Motor neuron (in vitro differentiated cells): ENCODE measurements around the gene KCTD20. TPM values are rescaled to one million over a fixed set of nuclear protein-coding genes. Genes with fewer than 3 reads are reported as not detected.
A peak's percentile ranks its signal among the peaks of the same experiment; 100 is the strongest.

ENCODE experiments used
- ATAC-seq, 8 experiments: fragments of 200-7000 bp; cut with Tn5 transposase; replicated peaks in 6 of 8; 2 replicates each; pipeline ENCODE4 v1.8.0; 2021; ENCODE audit warnings: mild to moderate bottlenecking in 8 of 8, moderate library complexity in 8 of 8
- H3K27ac ChIP-seq, 2 donors: fragments of 250-450 bp; sonication (Bioruptor Pico); 2 replicates each; pipeline ENCODE4 v1.9.0; 2021; ENCODE audit warnings: antibody characterized with exemption in 2 of 2, mild to moderate bottlenecking in 2 of 2, moderate library complexity in 1 of 2
- H3K4me1 ChIP-seq, 2 donors: fragments of 250-450 bp; sonication (Bioruptor Pico); replicated peaks in 1 of 2; 2 replicates each; pipeline ENCODE4 v1.6.1; 2021; ENCODE audit warnings: antibody characterized with exemption in 2 of 2, mild to moderate bottlenecking in 2 of 2, moderate library complexity in 1 of 2
- H3K4me3 ChIP-seq, 5 donors: fragments of 250-450 bp; sonication (Bioruptor Pico); 2 replicates each; pipeline ENCODE4 v1.9.0; 2021; ENCODE audit warnings: antibody characterized with exemption in 5 of 5, mild to moderate bottlenecking in 5 of 5, moderate library complexity in 4 of 5
- WGBS, 10 experiments: fragments of 450-650 bp; shearing (Covaris generic); methylation state at CpG; one replicate each; pipeline ENCODE4 v1.0.0; 2022; 5-methylcytosine and 5-hydroxymethylcytosine counted together
- in situ Hi-C, 9 experiments: fragments of 400-800 bp; cut with MboI; loops; one replicate each; pipeline ENCODE4 v1.15.0; 2021; ENCODE audit warnings: low sequenced_read_pairs in 9 of 9, low pct_unique_long_range_greater_than_20kb in 2 of 9; ENCODE audit not compliant: unreplicated experiment in 9 of 9
- total RNA-seq, 8 experiments: library from RNA; unstranded; fragments of 300-600 nt; gene quantifications; 2 replicates each; pipeline versions ENCODE4 v1.2.3 to v1.2.4, GENCODE V29; 2022

Gene KCTD20
- total RNA-seq, 8 experiments from 2014 or later = 27.8 to 68.1 (median 37.1) TPM

DNA sequence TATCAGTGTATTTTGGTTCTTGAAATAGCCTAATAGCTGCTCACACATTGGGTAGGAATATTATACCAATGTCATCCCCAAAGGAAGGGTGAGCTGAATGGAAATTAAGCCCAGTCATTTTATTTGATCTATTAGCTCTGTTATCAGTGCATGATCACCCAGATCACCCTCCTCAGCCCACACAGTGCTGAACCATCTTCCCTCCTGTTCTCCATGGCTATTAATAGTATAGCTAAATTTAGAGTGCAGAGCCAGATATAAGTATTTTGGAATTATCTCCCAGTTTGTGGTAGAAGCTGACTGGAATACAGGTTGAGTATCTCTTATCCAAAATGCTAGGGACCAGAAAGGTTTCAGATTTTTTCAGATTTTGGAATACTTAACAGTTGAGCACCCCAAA is 45.4 kb downstream of the KCTD20 start:
- Histone ChIP-seq H3K27ac (no peak overlapping the region), H3K4me3 (no peak overlapping the region), H3K4me1 (peaks cover 0 to 13% of the 10 kb centered on the region in 2 donors)
- no peak for ATAC-seq
- in situ Hi-C loops = no loop called here

DNA sequence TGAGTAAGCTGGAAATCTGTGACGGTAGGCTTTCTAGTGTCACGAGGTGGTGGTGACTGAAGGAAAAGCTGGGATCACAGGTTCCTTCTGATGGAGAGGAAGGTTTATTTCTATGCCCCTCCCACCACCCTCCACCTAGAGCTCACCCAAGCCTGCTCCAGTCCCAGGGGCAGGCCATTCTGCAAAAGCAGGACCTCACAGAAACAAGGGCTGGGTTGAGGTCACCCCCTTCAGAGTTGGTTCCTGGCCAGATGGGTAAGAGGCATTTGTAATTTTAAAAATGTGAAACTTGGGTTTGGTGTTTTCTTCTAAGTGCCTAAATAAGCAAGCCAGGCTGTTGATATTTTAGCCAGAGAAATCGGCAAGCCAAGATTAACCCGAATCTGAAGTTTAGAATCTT is 46.6 kb downstream of the KCTD20 start:
- in situ Hi-C loops = no loop called here
- no peak overlapping the region for H3K4me3 ChIP-seq
- H3K27ac ChIP-seq = no peak overlapping the region
- ATAC-seq = no peak
- peaks cover 2 to 24% of the 10 kb centered on the region in 2 donors for H3K4me1 ChIP-seq
- 62 to 100% (median 97%) methylated on average over 1 to 4 of the region's 4 CpGs; no CpG with 5 or more reads in 2 of the 10 experiments for WGBS, 10 experiments

DNA sequence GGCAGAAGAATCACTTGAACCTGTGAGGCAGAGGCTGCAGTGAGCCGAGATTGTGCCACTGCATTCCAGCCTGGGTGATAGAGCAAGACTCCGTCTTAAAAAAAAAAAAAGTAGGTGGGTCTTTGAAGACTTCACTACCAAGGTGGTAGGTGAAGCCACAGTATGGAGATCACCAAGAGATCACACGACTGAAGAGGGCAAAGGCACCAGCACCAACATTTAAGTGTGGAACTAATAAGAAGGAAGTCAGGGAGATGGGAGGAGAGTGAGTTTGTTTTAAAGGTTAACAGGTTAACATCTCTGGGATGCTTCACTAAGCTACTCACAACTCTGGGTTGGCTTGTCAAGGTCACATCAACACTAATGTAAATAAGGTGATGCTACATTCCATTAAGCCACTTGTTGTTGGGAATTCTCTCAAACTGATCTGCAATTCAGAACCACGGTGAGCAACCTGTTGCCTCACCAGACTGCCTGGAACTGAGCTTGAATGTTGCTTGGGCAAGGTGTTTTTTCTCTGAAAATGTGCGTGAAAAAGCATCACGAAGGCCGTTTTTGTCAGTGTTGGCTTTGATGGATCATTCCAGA is 48.7 kb downstream of the KCTD20 start:
- ATAC-seq = peak in 1 of 8 experiments; percentile 25
- Histone ChIP-seq H3K4me1 (peaks cover 3 to 25% of the 10 kb centered on the region in 2 donors), H3K4me3 (no peak overlapping the region), H3K27ac (no peak overlapping the region)
- 34 to 100% (median 91%) methylated on average over 1 to 5 of the region's 7 CpGs; no CpG with 5 or more reads in 2 of the 10 experiments for WGBS, 10 experiments
- in situ Hi-C loops = no loop called here

DNA sequence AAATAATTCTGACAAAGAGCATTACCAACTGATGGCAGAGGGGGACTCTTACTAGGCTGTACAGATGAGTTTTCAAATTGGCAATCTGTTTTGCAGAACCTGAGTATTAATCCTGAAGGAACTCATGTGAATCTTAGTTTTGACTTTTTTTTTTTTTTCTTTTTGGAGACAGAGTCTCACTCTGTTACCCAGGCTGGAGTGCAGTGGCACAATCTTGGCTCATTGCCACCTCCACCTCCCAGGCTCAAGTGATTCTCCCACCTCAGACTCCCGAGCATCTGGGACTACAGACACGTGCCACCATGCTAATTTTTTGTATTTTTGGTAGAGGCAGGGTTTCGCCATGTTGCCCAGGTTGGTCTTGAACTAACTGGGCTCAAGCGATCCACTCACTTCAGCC is 49.3 kb downstream of the KCTD20 start:
- peaks cover 3 to 25% of the 10 kb centered on the region in 2 donors for H3K4me1 ChIP-seq
- no peak overlapping the region for H3K27ac ChIP-seq
- no peak overlapping the region for H3K4me3 ChIP-seq
- in situ Hi-C loops = no loop called here
- 90 to 100% (median 96%) methylated on average over 1 to 4 of the region's 4 CpGs; no CpG with 5 or more reads in 5 of the 10 experiments for WGBS, 10 experiments
- no peak for ATAC-seq

DNA sequence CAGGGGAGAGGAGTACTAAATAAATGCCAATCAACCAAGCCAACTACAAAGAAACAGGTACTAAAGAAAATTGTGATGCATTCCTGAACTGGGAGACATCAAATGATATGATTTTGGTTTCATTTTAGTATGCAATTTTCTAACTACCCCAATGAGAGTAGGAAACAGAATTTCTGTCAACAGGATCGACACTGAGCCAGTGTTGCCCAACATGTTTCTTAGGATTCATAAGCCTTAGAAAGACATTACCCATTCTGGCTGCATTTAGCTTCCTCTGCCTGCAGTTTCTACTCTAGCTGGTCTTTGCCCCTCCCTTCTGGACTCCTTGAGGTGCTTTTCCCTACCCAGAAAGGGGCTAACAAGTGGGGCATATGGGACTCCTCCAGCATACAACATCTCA is 49.8 kb downstream of the KCTD20 start:
- no peak for ATAC-seq
- Histone ChIP-seq H3K27ac (no peak overlapping the region), H3K4me3 (no peak overlapping the region), H3K4me1 (peaks cover 3 to 25% of the 10 kb centered on the region in 2 donors)
- in situ Hi-C loops = no loop called here
- 43 to 100% (median 100%) methylated on average over 1 of the region's 1 CpG; no CpG with 5 or more reads in 2 of the 10 experiments for WGBS, 10 experiments

DNA sequence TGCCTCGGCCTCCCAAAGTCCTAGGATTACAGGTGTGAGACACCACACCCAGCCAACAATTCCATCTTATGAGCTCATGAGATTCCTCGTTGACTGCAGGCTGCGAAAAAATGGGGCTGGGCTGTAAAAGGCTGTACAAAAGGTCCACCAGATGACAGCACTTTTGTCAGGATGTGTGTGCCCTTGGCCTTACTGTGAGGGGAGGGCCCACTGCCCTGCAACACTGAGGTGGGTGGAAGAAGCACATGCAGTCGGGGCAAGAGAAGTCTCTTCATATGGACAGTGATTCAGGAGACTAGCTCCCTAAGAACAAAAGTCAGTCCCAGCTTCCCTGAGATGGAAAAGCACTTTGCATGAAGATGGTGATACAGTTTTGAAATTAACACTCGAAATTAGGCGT is 50.5 kb downstream of the KCTD20 start:
- Histone ChIP-seq H3K27ac (no peak overlapping the region), H3K4me3 (no peak overlapping the region), H3K4me1 (peaks cover 3 to 25% of the 10 kb centered on the region in 2 donors)
- in situ Hi-C loops = no loop called here
- ATAC-seq = peak in 5 of 8 experiments; percentile 8 to 67 (median 48)
- 48 to 100% (median 74%) methylated on average over 1 to 5 of the region's 6 CpGs; no CpG with 5 or more reads in 3 of the 10 experiments for WGBS, 10 experiments

DNA sequence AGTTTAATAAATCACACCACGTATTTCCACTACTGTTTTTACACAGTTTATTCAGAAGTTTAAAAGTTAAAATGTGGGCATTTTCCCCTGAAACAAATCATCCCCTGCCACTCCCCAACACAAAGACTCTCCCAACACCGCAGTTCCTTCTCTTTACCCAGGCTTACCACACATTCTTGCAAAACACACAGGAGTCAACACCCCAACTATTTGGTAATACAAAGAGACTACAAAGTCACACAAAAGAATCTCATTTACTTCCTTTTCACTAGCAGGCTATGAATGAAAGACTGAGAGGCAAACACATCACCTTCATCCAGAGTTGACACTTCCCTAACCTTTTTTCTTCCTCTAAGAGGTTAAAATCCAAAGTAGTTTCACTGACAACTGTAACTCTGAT is 51.1 kb downstream of the KCTD20 start:
- WGBS, 10 experiments = 17 to 92% (median 50%) methylated on average over 1 to 2 of the region's 2 CpGs; no CpG with 5 or more reads in 2 of the 10 experiments
- H3K4me3 ChIP-seq = no peak overlapping the region
- H3K4me1 ChIP-seq = peaks cover 3 to 25% of the 10 kb centered on the region in 2 donors
- in situ Hi-C loops = no loop called here
- H3K27ac ChIP-seq = no peak overlapping the region
- peak in 5 of 8 experiments; percentile 38 to 73 (median 48) for ATAC-seq

DNA sequence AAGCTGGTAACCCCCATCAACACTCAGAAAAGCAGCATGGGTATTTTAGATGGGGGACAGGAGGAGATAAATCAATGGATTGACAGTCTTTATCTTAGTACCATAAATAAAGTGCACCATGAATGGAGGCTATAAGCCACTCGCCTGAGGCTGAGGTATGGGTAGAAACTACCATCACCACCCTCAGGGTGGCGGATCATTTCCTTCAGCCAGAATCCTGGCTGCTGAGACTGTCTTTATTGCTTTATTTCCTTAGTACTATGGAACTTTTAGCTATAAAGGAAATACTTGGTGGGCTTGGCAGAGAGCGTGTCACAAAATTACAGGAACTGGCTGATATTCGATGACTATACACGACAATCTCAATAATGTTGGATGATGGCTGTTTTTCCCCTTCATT is 52.3 kb downstream of the KCTD20 start:
- no peak overlapping the region for H3K27ac ChIP-seq
- no peak overlapping the region for H3K4me3 ChIP-seq
- H3K4me1 ChIP-seq = peaks cover 3 to 25% of the 10 kb centered on the region in 2 donors
- no peak for ATAC-seq
- in situ Hi-C loops = no loop called here
- 89 to 100% (median 97%) methylated on average over 3 to 5 of the region's 5 CpGs; no CpG with 5 or more reads in 4 of the 10 experiments for WGBS, 10 experiments

DNA sequence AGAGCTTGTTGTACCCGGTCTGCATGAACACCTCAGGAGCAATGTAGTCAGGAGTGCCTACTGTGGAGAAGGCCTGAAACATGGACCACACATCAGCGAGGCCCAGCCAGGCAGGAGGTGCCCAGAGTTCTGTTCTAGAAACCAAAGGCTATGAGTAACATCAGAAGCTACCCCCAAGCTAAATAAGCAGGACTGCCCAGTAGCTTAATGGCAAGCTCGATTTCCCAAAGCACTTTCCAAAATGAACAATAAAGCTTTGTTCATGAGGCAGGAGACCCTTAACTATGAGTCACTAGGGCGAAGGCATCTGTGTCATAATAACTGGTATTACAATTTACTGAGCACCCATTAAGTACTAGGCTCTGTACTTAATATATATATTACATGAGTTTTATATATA is 57.1 kb downstream of the KCTD20 start:
- in situ Hi-C loops = no loop called here
- Histone ChIP-seq H3K4me3 (no peak overlapping the region), H3K4me1 (no peaks in the 10 kb centered on the region), H3K27ac (no peak overlapping the region)
- WGBS, 10 experiments = 80 to 100% (median 90%) methylated on average over 1 to 4 of the region's 4 CpGs; no CpG with 5 or more reads in 1 of the 10 experiments
- no peak for ATAC-seq

DNA sequence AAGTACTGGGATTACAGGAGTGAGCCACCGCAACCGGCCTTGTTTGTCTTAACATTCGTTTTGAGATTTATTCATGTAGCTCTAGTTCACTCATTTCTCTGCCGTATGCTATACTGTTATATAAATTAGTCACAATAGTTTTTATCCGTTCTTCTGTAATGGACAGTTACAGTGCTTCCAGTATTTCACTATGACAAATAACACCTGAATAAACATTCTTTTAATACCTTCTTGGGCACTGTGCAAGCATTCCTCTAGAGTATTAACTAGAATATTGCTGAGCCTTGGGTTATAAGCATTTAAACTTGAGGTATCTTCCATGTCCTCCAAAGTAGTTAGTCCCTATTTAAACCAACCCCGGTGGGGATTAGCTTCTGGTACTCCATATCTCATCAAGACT is 58.9 kb downstream of the KCTD20 start:
- 64 to 100% (median 98%) methylated on average over 1 to 6 of the region's 6 CpGs for WGBS, 10 experiments
- Histone ChIP-seq H3K27ac (no peak overlapping the region), H3K4me3 (no peak overlapping the region), H3K4me1 (no peaks in the 10 kb centered on the region)
- ATAC-seq = peak in 1 of 8 experiments; percentile 63
- in situ Hi-C loops = no loop called here

DNA sequence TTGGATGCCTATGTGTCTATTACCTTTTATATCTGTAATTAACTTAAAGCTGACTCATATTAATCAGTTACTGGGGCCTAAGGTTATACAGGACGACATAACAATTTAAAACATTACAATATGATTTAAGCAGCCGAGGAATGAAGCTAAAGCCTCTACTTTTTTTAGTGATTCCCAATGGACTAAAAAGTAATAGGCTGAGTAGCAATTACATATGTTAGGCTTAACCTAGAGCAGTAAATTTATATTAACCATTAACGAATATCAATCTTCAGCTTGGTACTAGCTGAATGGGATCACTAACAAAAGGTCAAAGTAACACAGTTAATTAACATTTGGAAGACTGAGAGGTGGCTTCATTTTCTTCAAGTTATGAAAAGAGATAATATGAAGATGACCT is 61.4 kb downstream of the KCTD20 start:
- no peaks in the 10 kb centered on the region for H3K4me1 ChIP-seq
- no peak overlapping the region for H3K27ac ChIP-seq
- WGBS, 10 experiments = 64 to 100% (median 90%) methylated on average over 1 to 3 of the region's 3 CpGs
- in situ Hi-C loops = no loop called here
- ATAC-seq = no peak
- no peak overlapping the region for H3K4me3 ChIP-seq

DNA sequence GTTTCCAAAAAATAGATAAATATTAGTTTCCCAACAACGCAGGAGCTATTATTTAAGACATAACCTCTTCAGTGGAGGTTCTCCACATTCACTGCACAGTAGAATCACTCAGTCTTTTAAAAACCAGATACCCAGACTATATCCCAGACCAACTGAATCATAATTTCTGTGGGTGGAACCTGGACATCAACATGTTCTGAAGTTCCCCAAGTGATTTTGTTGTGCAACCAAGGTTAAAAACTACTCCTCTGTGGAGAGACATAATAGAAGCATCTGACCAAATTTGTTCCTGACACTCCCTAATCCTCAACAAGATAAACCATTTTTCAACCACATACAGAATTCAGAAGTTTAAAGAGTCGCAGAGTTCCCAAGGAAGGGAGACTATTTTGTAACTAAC is 62.2 kb downstream of the KCTD20 start:
- Histone ChIP-seq H3K4me3 (no peak overlapping the region), H3K4me1 (no peaks in the 10 kb centered on the region), H3K27ac (no peak overlapping the region)
- in situ Hi-C loops = no loop called here
- peak in 2 of 8 experiments; percentile 19 to 59 for ATAC-seq
- WGBS, 10 experiments = 83 to 100% (median 90%) methylated on average over 1 to 2 of the region's 2 CpGs

DNA sequence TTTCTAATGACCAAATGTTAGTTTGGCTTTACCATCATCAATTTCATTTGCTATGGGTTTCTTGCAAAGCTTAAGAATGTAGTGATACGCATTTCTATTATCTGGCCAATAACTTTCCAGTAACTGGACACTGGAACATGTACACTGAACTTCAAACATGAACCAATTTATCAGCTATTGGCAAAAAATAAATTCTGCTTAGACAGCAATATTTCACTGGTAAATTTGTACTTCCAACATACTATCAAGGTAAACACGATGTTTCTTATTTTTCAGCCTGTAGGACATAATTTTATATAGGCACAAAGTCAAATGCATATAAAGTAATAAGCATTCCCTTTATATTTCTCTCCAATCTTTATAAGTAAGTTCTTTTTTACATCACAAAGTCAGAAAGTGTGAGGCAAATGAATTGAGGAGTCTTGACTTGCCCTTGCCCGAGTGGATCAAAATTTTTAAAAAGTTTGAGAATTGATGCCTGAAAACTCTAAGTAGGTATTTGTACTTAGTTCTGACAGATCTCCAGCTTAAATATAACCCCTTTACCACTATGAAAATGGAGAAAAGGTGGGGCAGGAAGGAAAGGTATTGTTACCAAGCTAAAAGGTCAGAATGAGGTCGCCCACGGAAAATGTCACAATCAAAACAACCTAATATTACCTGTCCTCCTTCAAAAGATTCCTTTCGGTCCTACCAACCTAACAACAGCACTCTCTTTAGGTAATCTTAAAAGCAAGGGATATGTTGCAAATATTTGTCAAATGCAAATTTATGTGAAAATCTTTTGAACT is 63.1 kb downstream of the KCTD20 start:
- in situ Hi-C loops = no loop called here
- 88 to 100% (median 96%) methylated on average over 3 to 6 of the region's 6 CpGs for WGBS, 10 experiments
- ATAC-seq = no peak

More for the DNA sequence above, 63.1 kb downstream of the KCTD20 start:
- H3K27ac ChIP-seq = no peak overlapping the region
- H3K4me3 ChIP-seq = no peak overlapping the region
- no peaks in the 10 kb centered on the region for H3K4me1 ChIP-seq
